ENCODE measurements around the gene MT1F. TPM values are rescaled to one million over a fixed set of nuclear protein-coding genes. Genes with fewer than 3 reads are reported as not detected.

MT1F gene
- total RNA-seq, 2 experiments from 2014 or later = 0.44 TPM; not detected in 1

- CTCF ChIA-PET (ENCODE audit: unreplicated experiment) = no interaction called here
- no peak overlapping the region for H2AFZ ChIP-seq (ENCODE audit: low read length)
- H3K4me1 ChIP-seq (ENCODE audit: insufficient read depth, low read length, poor library complexity, severe bottlenecking) = peaks cover 13% of the 10 kb centered on the region
- H3K4me2 ChIP-seq (ENCODE audit: low read length) = no peak overlapping the region
- no TSS peak for BruUV-seq (replicated peaks)
- no peaks in the 10 kb centered on the region for H3K9me2 ChIP-seq (ENCODE audit: insufficient read depth, low read length)
- no peak for TF ChIP-seq EZH2phosphoT487 (IDR thresholded peaks at IDR 0.05; ENCODE audit: borderline replicate concordance, low read depth, low read length)
- no peak for TF ChIP-seq CTCF (conservative IDR thresholded peaks at IDR 0.05; ENCODE audit: low read length)
- no peaks in the 10 kb centered on the region for H3K9me3 ChIP-seq (ENCODE audit: low read length)
- POLR2A ChIA-PET = no interaction called here
- no peaks in the 10 kb centered on the region for H4K20me1 ChIP-seq (ENCODE audit: insufficient read depth, low read length)
- intact Hi-C loops (cut with micrococcal nuclease; ENCODE audit: unreplicated experiment) = no loop called here
- no peak for DNase-seq (ENCODE audit: low spot score)
- no peaks in the 10 kb centered on the region for H3K79me2 ChIP-seq (ENCODE audit: insufficient read depth, low read depth, low read length)
- H3K36me3 ChIP-seq (ENCODE audit: insufficient read depth, low read length) = no peaks in the 10 kb centered on the region
- no peak overlapping the region for H3K4me3 ChIP-seq (ENCODE audit: low read depth, low read length, poor library complexity, severe bottlenecking)
- no peak overlapping the region for H3K27ac ChIP-seq (ENCODE audit: low read depth, low read length, poor library complexity, severe bottlenecking)
Measured at GRCh38 chr16:56625943-56626654, 31.7 kb upstream of the MT1F start.

GRCh38 chr16:56626685-56627084 lies 31.1 kb upstream of the MT1F start:
- Histone ChIP-seq H3K4me2 (ENCODE audit: low read length) (no peak overlapping the region), H3K4me3 (ENCODE audit: low read depth, low read length, poor library complexity, severe bottlenecking) (no peak overlapping the region), H3K9me2 (ENCODE audit: insufficient read depth, low read length) (no peaks in the 10 kb centered on the region), H3K9me3 (ENCODE audit: low read length) (no peaks in the 10 kb centered on the region), H3K4me1 (ENCODE audit: insufficient read depth, low read length, poor library complexity, severe bottlenecking) (peaks cover 13% of the 10 kb centered on the region), H4K20me1 (ENCODE audit: insufficient read depth, low read length) (no peaks in the 10 kb centered on the region), H3K36me3 (ENCODE audit: insufficient read depth, low read length) (no peaks in the 10 kb centered on the region), H3K27ac (ENCODE audit: low read depth, low read length, poor library complexity, severe bottlenecking) (no peak overlapping the region), H2AFZ (ENCODE audit: low read length) (no peak overlapping the region), H3K79me2 (ENCODE audit: insufficient read depth, low read depth, low read length) (no peaks in the 10 kb centered on the region)
- POLR2A ChIA-PET = no interaction called here
- TF ChIP-seq EZH2phosphoT487 (IDR thresholded peaks at IDR 0.05; ENCODE audit: borderline replicate concordance, low read depth, low read length) (no peak), CTCF (conservative IDR thresholded peaks at IDR 0.05; ENCODE audit: low read length) (no peak)
- no TSS peak for BruUV-seq (replicated peaks)
- DNase-seq (ENCODE audit: low spot score) = no peak
- intact Hi-C loops (cut with micrococcal nuclease; ENCODE audit: unreplicated experiment) = no loop called here
- CTCF ChIA-PET (ENCODE audit: unreplicated experiment) = no interaction called here
